PC-9 (cell line): Measurements from ENCODE around the gene NKX6-2.

Source experiments
- EZH2 ChIP-seq: fragments of 200-600 bp; sonication (generic); IDR thresholded peaks from 2 replicates; pipeline ENCODE4 v1.8.0; 2017; ENCODE audit warnings: antibody characterized with exemption, low read depth
- TF ChIP-seq, protein P1 (sequence below): fragments of 200-600 bp; sonication (generic); conservative IDR thresholded peaks from 2 replicates; pipeline ENCODE4 v1.6.1; 2017; ENCODE audit warnings: mixed run types, antibody characterized with exemption, mild to moderate bottlenecking, moderate library complexity

DNA sequence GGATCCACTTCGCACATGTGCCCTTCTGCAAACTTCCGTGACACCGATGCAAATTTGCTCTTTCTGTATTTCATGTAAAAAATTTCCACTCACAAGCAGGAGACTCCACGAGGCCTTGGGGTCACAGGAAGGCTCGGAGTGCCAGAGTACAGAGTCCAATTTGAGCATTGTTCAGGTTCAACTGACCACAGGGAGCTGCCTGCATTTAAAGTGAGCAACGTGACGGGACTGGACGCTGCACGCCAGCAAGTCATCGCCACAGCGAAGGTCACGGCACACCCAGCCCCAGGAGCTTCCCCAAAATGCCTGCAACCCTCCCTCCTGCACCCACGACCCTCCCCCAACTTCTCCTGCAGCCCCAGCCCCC is 41.5 kb upstream of the NKX6-2 start:
- TF ChIP-seq, protein P1, sequence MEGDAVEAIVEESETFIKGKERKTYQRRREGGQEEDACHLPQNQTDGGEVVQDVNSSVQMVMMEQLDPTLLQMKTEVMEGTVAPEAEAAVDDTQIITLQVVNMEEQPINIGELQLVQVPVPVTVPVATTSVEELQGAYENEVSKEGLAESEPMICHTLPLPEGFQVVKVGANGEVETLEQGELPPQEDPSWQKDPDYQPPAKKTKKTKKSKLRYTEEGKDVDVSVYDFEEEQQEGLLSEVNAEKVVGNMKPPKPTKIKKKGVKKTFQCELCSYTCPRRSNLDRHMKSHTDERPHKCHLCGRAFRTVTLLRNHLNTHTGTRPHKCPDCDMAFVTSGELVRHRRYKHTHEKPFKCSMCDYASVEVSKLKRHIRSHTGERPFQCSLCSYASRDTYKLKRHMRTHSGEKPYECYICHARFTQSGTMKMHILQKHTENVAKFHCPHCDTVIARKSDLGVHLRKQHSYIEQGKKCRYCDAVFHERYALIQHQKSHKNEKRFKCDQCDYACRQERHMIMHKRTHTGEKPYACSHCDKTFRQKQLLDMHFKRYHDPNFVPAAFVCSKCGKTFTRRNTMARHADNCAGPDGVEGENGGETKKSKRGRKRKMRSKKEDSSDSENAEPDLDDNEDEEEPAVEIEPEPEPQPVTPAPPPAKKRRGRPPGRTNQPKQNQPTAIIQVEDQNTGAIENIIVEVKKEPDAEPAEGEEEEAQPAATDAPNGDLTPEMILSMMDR, result no peak
- TF ChIP-seq EZH2, result no peak
